ENCODE results near the gene PIK3C2B. TPM values are rescaled to one million over a fixed set of nuclear protein-coding genes. Genes with fewer than 3 reads are reported as not detected.

The PIK3C2B gene
- total RNA-seq, 1 experiment from 2014 or later: 17.4 TPM

- Histone ChIP-seq H3K9me3 (ENCODE audit: control insufficient read depth in 1 of 2, insufficient read depth in 1 of 2, low read depth in 1 of 2, low read length in 2 of 2) (no peaks in the 10 kb centered on the region), H3K9ac (ENCODE audit: low read length) (no peak overlapping the region), H3K36me3 (ENCODE audit: control insufficient read depth in 1 of 2, insufficient read depth in 2 of 2, low read length in 2 of 2) (0 out of 4 replicates have a peak, but pooled peaks cover 0 to 2% of the 10 kb centered on the region in 2 experiments), H3K4me1 (ENCODE audit: control insufficient read depth in 1 of 2, insufficient read depth in 2 of 2, low read length in 2 of 2) (no peaks in the 10 kb centered on the region), H3K27ac (ENCODE audit: low read depth, low read length) (no peak overlapping the region), H4K20me1 (ENCODE audit: insufficient read depth) (no peaks in the 10 kb centered on the region), H3K27me3 (ENCODE audit: insufficient read depth, low read length) (no peaks in the 10 kb centered on the region), H3K4me3 (replicated peaks in 1 of 2; ENCODE audit: low read depth in 1 of 2, low read length in 2 of 2) (no peak overlapping the region), H3K4me2 (ENCODE audit: low read length) (no peak overlapping the region), H3K79me2 (ENCODE audit: insufficient read depth, low read length) (no peaks in the 10 kb centered on the region), H3K9me2 (ENCODE audit: insufficient read depth) (no peaks in the 10 kb centered on the region), H2AFZ (ENCODE audit: low read depth, low read length, poor library complexity, severe bottlenecking) (no peak overlapping the region)
- intact Hi-C loops (cut with micrococcal nuclease): no loop called here
- no peak for ATAC-seq
- ChIA-PET CTCF (interaction anchor here (1.2 to 1.3 kb wide), 2 partner anchors 20 to 36 kb away, joined by 4 to 5 read pairs; no protein-coding TSS in a partner anchor), POLR2A (interaction anchor here (0.7 kb wide), 1 partner anchor 757 kb away, joined by 3 read pairs; no protein-coding TSS in a partner anchor), RAD21 (ENCODE audit: low non-redundant PET in 1 of 2, low total read pairs in 2 of 2, uncharacterized antibody in 2 of 2, unreplicated experiment in 2 of 2) (no interaction called here)
- TF ChIP-seq CBX3 (IDR thresholded peaks at IDR 0.05; ENCODE audit: low read depth): no peak
- no peak for TF ChIP-seq EZH2phosphoT487 (IDR thresholded peaks at IDR 0.05; ENCODE audit: borderline replicate concordance)
- no peak for TF ChIP-seq YY1 (IDR thresholded peaks at IDR 0.05; ENCODE audit: extremely low read depth, insufficient replicate concordance, low read depth, low read length)
- TF ChIP-seq ZFX (IDR thresholded peaks at IDR 0.05): no peak
- TF ChIP-seq, protein P1, sequence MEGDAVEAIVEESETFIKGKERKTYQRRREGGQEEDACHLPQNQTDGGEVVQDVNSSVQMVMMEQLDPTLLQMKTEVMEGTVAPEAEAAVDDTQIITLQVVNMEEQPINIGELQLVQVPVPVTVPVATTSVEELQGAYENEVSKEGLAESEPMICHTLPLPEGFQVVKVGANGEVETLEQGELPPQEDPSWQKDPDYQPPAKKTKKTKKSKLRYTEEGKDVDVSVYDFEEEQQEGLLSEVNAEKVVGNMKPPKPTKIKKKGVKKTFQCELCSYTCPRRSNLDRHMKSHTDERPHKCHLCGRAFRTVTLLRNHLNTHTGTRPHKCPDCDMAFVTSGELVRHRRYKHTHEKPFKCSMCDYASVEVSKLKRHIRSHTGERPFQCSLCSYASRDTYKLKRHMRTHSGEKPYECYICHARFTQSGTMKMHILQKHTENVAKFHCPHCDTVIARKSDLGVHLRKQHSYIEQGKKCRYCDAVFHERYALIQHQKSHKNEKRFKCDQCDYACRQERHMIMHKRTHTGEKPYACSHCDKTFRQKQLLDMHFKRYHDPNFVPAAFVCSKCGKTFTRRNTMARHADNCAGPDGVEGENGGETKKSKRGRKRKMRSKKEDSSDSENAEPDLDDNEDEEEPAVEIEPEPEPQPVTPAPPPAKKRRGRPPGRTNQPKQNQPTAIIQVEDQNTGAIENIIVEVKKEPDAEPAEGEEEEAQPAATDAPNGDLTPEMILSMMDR (IDR thresholded peaks at IDR 0.05 in 2 of 3, conservative IDR thresholded peaks at IDR 0.05 in 1 of 3; ENCODE audit: borderline replicate concordance in 1 of 3, insufficient read depth in 1 of 3, low read depth in 2 of 3, low read length in 2 of 3): no peak
- TF ChIP-seq JUND (IDR thresholded peaks at IDR 0.05): no peak
- TF ChIP-seq TCF7L2 (IDR thresholded peaks at IDR 0.05; ENCODE audit: borderline replicate concordance, extremely low read depth, insufficient read depth, insufficient read length): no peak
- TF ChIP-seq CEBPB (IDR thresholded peaks at IDR 0.05; ENCODE audit: low read depth): no peak
- no peak for DNase-seq (ENCODE audit: low read depth, low spot score)
- no TSS peak for BruUV-seq (replicated peaks)
Measured at GRCh38 chr1:204466416-204467405, 27.9 kb downstream of the PIK3C2B start.
